Epithelial cell of prostate (primary cell): ENCODE results near the gene ARHGAP1.
A peak's percentile ranks its signal among the peaks of the same experiment; 100 is the strongest.

Experiments
- DNase-seq: peaks from one replicate; pipeline ENCODE4 v3.0.0-alpha.2; 2011; ENCODE audit warnings: low read depth, low spot score
- H3K27ac ChIP-seq: fragments of 450-650 bp; 2 replicates; pipeline ENCODE4 v1.5.1; 2017; ENCODE audit warnings: mild to moderate bottlenecking

ARHGAP1 gene

DNA sequence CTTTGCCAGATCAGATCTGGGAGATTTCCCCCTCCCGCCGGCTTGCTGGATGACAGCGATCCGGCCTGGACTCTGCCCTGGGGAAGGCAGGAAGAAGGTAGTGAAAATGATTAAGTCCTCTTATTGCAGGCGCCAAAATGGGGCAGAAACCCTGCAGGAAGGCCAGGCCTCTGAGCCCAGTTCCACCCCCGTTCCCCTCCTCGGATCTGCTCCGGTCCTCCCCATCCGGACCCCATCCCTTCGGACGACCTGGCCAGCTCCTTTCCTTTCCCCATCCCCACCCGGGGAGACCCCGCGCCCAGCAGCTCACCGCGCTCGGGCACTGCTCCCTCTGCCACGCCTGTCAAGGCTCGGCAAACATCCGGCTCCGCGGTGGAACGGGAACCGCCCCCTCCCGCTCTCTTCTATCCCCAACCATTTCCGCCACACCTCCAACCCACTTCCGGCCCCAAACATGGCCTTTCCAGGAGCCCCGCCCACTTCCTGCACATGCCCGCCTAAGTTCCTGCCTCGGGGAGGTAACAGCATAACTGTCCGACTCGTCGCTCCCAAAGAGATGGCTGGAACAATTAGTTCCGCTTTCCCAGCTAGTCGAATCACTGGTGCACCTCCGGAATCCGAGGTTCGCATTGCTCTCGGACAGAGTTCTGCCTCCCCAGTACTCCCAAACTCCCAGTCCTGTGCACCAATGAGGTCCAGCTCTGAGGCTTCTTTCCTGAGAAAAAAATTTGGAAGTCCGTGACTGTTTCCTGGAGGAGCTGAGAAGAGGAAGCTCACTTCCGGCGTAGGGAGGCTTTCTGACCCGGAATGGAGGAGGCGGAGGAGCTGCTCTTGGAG lies at the start of gene ARHGAP1, which contains the start of gene ZNF408:
Gene ARHGAP1 (minus strand): TSS at position 379 of the 837 bp plus-strand sequence. CDS start 4,512 bp downstream, outside the sequence.
Gene ZNF408 (plus strand): TSS at position 791 of the 837 bp plus-strand sequence. CDS start 17 bp downstream, at position 808.
- DNase-seq: peak; percentile 95
- peak within 1 kb of the TSS; percentile 89 for H3K27ac ChIP-seq

GRCh38 chr11:46747150-46747549 lies 46.7 kb upstream of the ARHGAP1 start:
- H3K27ac ChIP-seq: no peak overlapping the region
- DNase-seq: no peak

DNA sequence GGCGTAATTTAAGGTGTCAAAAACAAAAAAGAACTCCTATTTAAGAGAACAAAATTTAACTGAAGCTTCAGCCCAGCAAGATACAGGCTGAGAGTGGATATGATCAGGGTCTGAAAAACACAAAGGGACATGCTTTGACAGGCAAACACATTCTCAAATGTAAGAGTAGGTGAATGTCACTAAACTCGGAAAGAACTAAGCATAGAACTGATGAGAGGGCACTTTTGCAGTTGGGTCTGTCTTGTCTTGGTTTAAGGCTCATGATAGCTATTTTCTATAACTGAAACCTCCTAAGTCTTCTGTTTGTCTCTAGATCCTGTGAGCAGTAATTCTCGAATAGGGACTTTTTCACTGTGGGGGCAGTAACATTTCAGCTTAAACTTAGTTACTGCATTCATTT lies 45.6 kb upstream of the ARHGAP1 start:
- H3K27ac ChIP-seq: no peak overlapping the region
- no peak for DNase-seq

GRCh38 chr11:46745328-46745727 lies 44.9 kb upstream of the ARHGAP1 start:
- no peak overlapping the region for H3K27ac ChIP-seq
- no peak for DNase-seq

- no peak overlapping the region for H3K27ac ChIP-seq
- no peak for DNase-seq
Measured at GRCh38 chr11:46743693-46744339, 43.4 kb upstream of the ARHGAP1 start.

- H3K27ac ChIP-seq: no peak overlapping the region
- DNase-seq: no peak
Measured at GRCh38 chr11:46743043-46743442, 42.6 kb upstream of the ARHGAP1 start.

GRCh38 chr11:46741600-46742484 lies 41.4 kb upstream of the ARHGAP1 start:
- DNase-seq: no peak

DNA sequence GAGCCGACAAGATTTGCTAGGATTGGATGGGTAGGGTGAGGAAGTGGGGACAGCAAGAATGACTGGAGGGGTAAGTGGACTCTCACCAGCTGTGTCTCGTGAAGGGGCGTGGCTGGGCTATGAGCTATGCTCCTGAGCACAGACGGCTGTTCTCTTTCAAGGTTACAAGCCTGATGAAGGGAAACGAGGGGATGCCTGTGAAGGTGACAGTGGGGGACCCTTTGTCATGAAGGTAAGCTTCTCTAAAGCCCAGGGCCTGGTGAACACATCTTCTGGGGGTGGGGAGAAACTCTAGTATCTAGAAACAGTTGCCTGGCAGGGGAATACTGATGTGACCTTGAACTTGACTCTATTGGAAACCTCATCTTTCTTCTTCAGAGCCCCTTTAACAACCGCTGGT lies 38.5 kb upstream of the ARHGAP1 start:
- H3K27ac ChIP-seq: no peak overlapping the region
- DNase-seq: no peak

More at GRCh38 chr11:46741600-46742484, 41.4 kb upstream of the ARHGAP1 start:
- no peak overlapping the region for H3K27ac ChIP-seq

- no peak overlapping the region for H3K27ac ChIP-seq
- no peak for DNase-seq
Measured at GRCh38 chr11:46737699-46738098, 37.3 kb upstream of the ARHGAP1 start.

GRCh38 chr11:46736615-46737014 lies 36.2 kb upstream of the ARHGAP1 start:
- DNase-seq: no peak
- H3K27ac ChIP-seq: no peak overlapping the region

- DNase-seq: no peak
- H3K27ac ChIP-seq: no peak overlapping the region
Measured at GRCh38 chr11:46736146-46736545, 35.7 kb upstream of the ARHGAP1 start.

DNA sequence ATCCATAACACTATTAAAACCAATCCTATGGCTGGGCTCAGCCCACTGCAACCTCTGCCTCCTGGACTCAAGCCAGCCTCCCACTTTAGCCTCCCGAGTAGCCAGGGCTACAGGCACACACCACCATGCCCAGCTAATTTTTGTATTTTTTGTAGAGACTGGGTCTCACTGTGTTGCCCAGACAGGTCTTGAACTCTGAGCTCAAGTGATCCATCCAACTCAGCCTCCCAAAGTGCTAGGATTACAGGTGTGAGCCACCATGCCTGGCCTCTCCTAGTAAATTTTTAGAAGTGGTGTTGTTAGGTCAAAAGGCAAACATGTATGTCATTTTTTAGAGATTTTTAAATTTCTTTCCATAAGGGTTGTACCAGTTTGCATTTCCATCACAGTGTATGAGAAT lies 32.8 kb upstream of the ARHGAP1 start:
- no peak for DNase-seq
- H3K27ac ChIP-seq: no peak overlapping the region

DNA sequence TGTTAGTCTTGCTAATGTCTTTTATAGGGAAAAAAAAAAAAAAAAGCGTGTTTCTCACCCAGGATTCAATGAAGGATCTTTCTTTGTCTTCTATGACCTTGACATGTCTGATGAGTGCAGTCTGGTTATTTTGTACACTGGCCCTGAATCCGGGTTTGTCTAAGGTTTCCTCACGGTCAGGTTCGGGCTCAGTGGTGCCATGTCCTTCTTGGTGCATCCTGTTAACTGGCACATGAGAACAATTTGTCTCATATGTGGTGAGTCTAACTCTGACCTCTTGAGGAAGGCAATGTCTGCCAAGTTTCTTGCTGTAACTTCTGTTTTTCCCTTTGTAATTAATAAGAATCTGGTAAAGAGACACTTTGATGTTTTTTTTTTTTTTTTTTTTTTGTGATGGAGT lies 31.1 kb upstream of the ARHGAP1 start:
- H3K27ac ChIP-seq: no peak overlapping the region
- DNase-seq: no peak

GRCh38 chr11:46729110-46730027 lies 28.9 kb upstream of the ARHGAP1 start:
- no peak overlapping the region for H3K27ac ChIP-seq
- no peak for DNase-seq

DNA sequence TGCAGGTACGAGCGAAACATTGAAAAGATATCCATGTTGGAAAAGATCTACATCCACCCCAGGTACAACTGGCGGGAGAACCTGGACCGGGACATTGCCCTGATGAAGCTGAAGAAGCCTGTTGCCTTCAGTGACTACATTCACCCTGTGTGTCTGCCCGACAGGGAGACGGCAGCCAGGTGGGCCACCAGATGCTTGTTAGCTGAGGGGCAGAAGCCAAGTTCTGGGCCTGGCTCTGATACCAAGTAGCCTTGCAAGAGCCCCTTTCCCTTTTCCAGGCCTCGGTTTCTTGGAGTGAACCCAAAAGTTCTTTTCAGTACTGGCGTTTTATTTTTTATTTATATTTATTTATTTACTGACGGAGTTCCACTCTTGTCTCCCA lies 28.2 kb upstream of the ARHGAP1 start:
- H3K27ac ChIP-seq: no peak overlapping the region
- no peak for DNase-seq

GRCh38 chr11:46727952-46728658 lies 27.7 kb upstream of the ARHGAP1 start:
- no peak overlapping the region for H3K27ac ChIP-seq
- DNase-seq: no peak

GRCh38 chr11:46726206-46726862 lies 25.9 kb upstream of the ARHGAP1 start:
- H3K27ac ChIP-seq: no peak overlapping the region
- DNase-seq: no peak
